Left ventricle myocardium superior (tissue), 1 donor: ENCODE measurements around the gene ZNF2. TPM values are rescaled to one million over a fixed set of nuclear protein-coding genes. Genes with fewer than 3 reads are reported as not detected.
"Not testable (repeated sequence)": the region's sequence is repeated elsewhere in the genome, so short reads cannot be mapped to it uniquely, and the experiment has no call there.

Source experiments
- ATAC-seq: fragments of 200-7000 bp; cut with Tn5 transposase; one replicate; pipeline ENCODE4 v1.9.1; 2020; ENCODE audit warnings: mild to moderate bottlenecking, moderate library complexity
- DNase-seq: peaks from one replicate; pipeline ENCODE4 v3.0.0-alpha.2; 2020
- intact Hi-C: fragments of 100-400 bp; cut with micrococcal nuclease; formaldehyde crosslinking; loops from one replicate; pipeline ENCODE4 v1.11.0; 2022
- total RNA-seq: library from RNA; stranded (reverse); fragmentation: NEBNext Ultra II Directional; extraction: Animal tissue kit (Norgen Biotek cat#: 25700); gene quantifications from one replicate; pipeline ENCODE4 v1.2.1, GENCODE V29; 2021
- donor health status: DM: no; HTN: yes; CAD: no; lungs with severe emphysema.

ZNF2 gene
- total RNA-seq, 1 donor from 2014 or later: 3.6 TPM

GRCh38 chr2:95192956-95193355 is 27.3 kb downstream of the ZNF2 start:
- intact Hi-C loops, ATAC-seq: not testable (repeated sequence)
- peak; percentile 79 for DNase-seq

- no peak for DNase-seq
- intact Hi-C loops: no loop called here
- ATAC-seq: no peak
These were observed 38.3 kb downstream of the ZNF2 start for GRCh38 chr2:95203911-95204310.

GRCh38 chr2:95204396-95204795 is 38.8 kb downstream of the ZNF2 start:
- DNase-seq: no peak
- intact Hi-C loops: no loop called here
- ATAC-seq: no peak

GRCh38 chr2:95206096-95206495 is 40.5 kb downstream of the ZNF2 start:
- DNase-seq (no peak), ATAC-seq (no peak)
- intact Hi-C loops: no loop called here

- ATAC-seq: peak; percentile 99
- intact Hi-C loops: no loop called here
- DNase-seq: peak; percentile 95
These were observed 41.7 kb downstream of the ZNF2 start, which contains the start of gene ZNF892 for GRCh38 chr2:95207111-95207961. ZNF892 (plus strand) TSS chr2:95207521; CDS start chr2:95207816, 295 bp downstream.

- ATAC-seq: no peak
- no peak for DNase-seq
- intact Hi-C loops: no loop called here
These were observed 42.5 kb downstream of the ZNF2 start for GRCh38 chr2:95208106-95208505.

- DNase-seq (no peak), ATAC-seq (no peak)
- intact Hi-C loops: no loop called here
These were observed 49.5 kb downstream of the ZNF2 start for GRCh38 chr2:95215018-95215612.

GRCh38 chr2:95220449-95220848 is 54.8 kb downstream of the ZNF2 start:
- ATAC-seq (no peak), DNase-seq (no peak)
- intact Hi-C loops: no loop called here

GRCh38 chr2:95225658-95226057 is 60.0 kb downstream of the ZNF2 start:
- no peak for ATAC-seq
- no peak for DNase-seq
- intact Hi-C loops: no loop called here

- ATAC-seq: peak; percentile 32
- intact Hi-C loops: no loop called here
- peak; percentile 38 for DNase-seq
These were observed 66.1 kb downstream of the ZNF2 start for GRCh38 chr2:95231723-95232122.

GRCh38 chr2:95232232-95232631 is 66.6 kb downstream of the ZNF2 start:
- ATAC-seq: no peak

More at GRCh38 chr2:95232232-95232631, 66.6 kb downstream of the ZNF2 start:
- DNase-seq: no peak
- intact Hi-C loops: no loop called here

Other genes starting within 250 kb of the ZNF2 start
- gene MAL, start 140.1 kb upstream of the ZNF2 start, total RNA-seq: 3.9 TPM
- 88.2 TPM for gene MRPS5, start 44.0 kb upstream of the ZNF2 start, total RNA-seq
- 15.4 TPM for gene ZNF514, start 6.0 kb upstream of the ZNF2 start, total RNA-seq
- gene ZNF892, start 41.7 kb downstream of the ZNF2 start, total RNA-seq: 3.0 TPM
- 0.35 TPM for gene PROM2, start 108.6 kb downstream of the ZNF2 start, total RNA-seq
- 5.3 TPM for gene KCNIP3, start 131.5 kb downstream of the ZNF2 start, total RNA-seq
- gene FAHD2A, start 236.9 kb downstream of the ZNF2 start, total RNA-seq: 46.3 TPM